Neural progenitor cell (in vitro differentiated cells): ENCODE measurements around the gene TMEM41B. TPM values are rescaled to one million over a fixed set of nuclear protein-coding genes. Genes with fewer than 3 reads are reported as not detected.
"Not testable (repeated sequence)": the region's sequence is repeated elsewhere in the genome, so short reads cannot be mapped to it uniquely, and the experiment has no call there.

Source experiments
- DNase-seq: peaks from one replicate; pipeline ENCODE4 v3.0.0-alpha.2; 2016; ENCODE audit warnings: low spot score
- H2AFZ ChIP-seq: fragments of 200-600 bp; sonication (generic); replicated peaks from 2 replicates; pipeline ENCODE4 v1.6.1; 2016; ENCODE audit warnings: antibody characterized with exemption
- H3F3A ChIP-seq: fragments of 200-600 bp; sonication (generic); 2 replicates; pipeline ENCODE4 v1.6.1; 2016; ENCODE audit warnings: antibody characterized with exemption, low read depth
- H3K27ac ChIP-seq: fragments of 200-600 bp; sonication (generic); 2 replicates; pipeline ENCODE4 v1.5.1; 2016; ENCODE audit warnings: mild to moderate bottlenecking
- H3K27me3 ChIP-seq: fragments of 200-600 bp; sonication (generic); 2 replicates; pipeline ENCODE4 v1.6.1; 2016; ENCODE audit warnings: mild to moderate bottlenecking, moderate library complexity
- H3K36me3 ChIP-seq: fragments of 200-600 bp; sonication (generic); 2 replicates; pipeline ENCODE4 v1.5.1; 2016
- H3K4me1 ChIP-seq: fragments of 200-600 bp; sonication (generic); 2 replicates; pipeline ENCODE4 v1.6.1; 2016; ENCODE audit warnings: mixed run types
- H3K4me2 ChIP-seq: fragments of 200-600 bp; sonication (generic); 2 replicates; pipeline ENCODE4 v1.6.1; 2016
- H3K4me3 ChIP-seq: fragments of 200-600 bp; sonication (generic); 2 replicates; pipeline ENCODE4 v1.5.1; 2016
- H3K79me2 ChIP-seq: fragments of 200-600 bp; sonication (generic); 2 replicates; pipeline ENCODE4 v1.6.1; 2016; ENCODE audit warnings: low read depth
- H3K9ac ChIP-seq: fragments of 200-600 bp; sonication (generic); 2 replicates; pipeline ENCODE4 v1.6.1; 2016
- H3K9me3 ChIP-seq: fragments of 200-600 bp; sonication (generic); 2 replicates; pipeline ENCODE4 v1.5.1; 2016; ENCODE audit warnings: low read depth
- H4K20me1 ChIP-seq: fragments of 200-600 bp; sonication (generic); 2 replicates; pipeline ENCODE4 v1.6.1; 2016; ENCODE audit warnings: low read depth
- H3K27ac Mint-ChIP-seq: 3 replicates; pipeline ENCODE4 v1.8.0; 2021; ENCODE audit warnings: mixed read lengths
- H3K27me3 Mint-ChIP-seq: 2 replicates; pipeline ENCODE4 v1.8.0; 2022; ENCODE audit warnings: low read depth, mild to moderate bottlenecking, inconsistent platforms, moderate library complexity, mixed read lengths; ENCODE audit not compliant: insufficient read depth
- H3K36me3 Mint-ChIP-seq: 3 replicates; pipeline ENCODE4 v1.8.0; 2021; ENCODE audit warnings: mixed read lengths
- H3K4me1 Mint-ChIP-seq: 3 replicates; pipeline ENCODE4 v1.8.0; 2021; ENCODE audit warnings: mixed read lengths
- H3K4me3 Mint-ChIP-seq: 3 replicates; pipeline ENCODE4 v1.8.0; 2021; ENCODE audit warnings: mild to moderate bottlenecking, moderate library complexity, mixed read lengths
- H3K9me3 Mint-ChIP-seq: 3 replicates; pipeline ENCODE4 v1.8.0; 2020; ENCODE audit warnings: mixed read lengths
- CTCF ChIP-seq: fragments of 200-600 bp; sonication (generic); IDR thresholded peaks from 2 replicates; pipeline ENCODE4 v1.5.1; 2017; ENCODE audit warnings: antibody characterized with exemption, mild to moderate bottlenecking
- EZH2 ChIP-seq: fragments of 200-600 bp; sonication (generic); IDR thresholded peaks from 2 replicates; pipeline ENCODE4 v1.6.1; 2017; ENCODE audit warnings: antibody characterized with exemption, mild to moderate bottlenecking, moderate library complexity
- EZH2phosphoT487 ChIP-seq: fragments of 200-600 bp; sonication (generic); IDR thresholded peaks from 2 replicates; pipeline ENCODE4 v1.6.1; 2017; ENCODE audit warnings: antibody characterized with exemption
- total RNA-seq: library from RNA; depleted of rRNA; stranded (reverse); fragments of >200 nt; gene quantifications from 2 replicates; pipeline ENCODE4 v1.2.3, GENCODE V29; 2015; ENCODE audit warnings: low replicate concordance

The TMEM41B gene
- total RNA-seq, result 51.6 and 82.4 TPM in 2 replicates

GRCh38 chr11:9314291-9315077 lies at the start of gene TMEM41B:
Gene TMEM41B (minus strand): TSS chr11:9314593. CDS start chr11:9314441, 152 bp downstream.
- H3K27me3 Mint-ChIP-seq, result peaks cover 14% of the 10 kb centered on the region
- peaks cover 15% of the 10 kb centered on the region for H3K36me3 Mint-ChIP-seq
- Histone ChIP-seq H3K9me3 (no peaks in the 10 kb centered on the region), H4K20me1 (peaks cover 10% of the 10 kb centered on the region), H3K4me3 (peak within 1 kb of the TSS; percentile 94), H3K27me3 (no peaks in the 10 kb centered on the region), H3K36me3 (no peaks in the 10 kb centered on the region), H3K9ac (peak within 1 kb of the TSS; percentile 93), H3K79me2 (peaks cover 48% of the 10 kb centered on the region), H3K27ac (peak within 1 kb of the TSS; percentile 96), H3K4me1 (peaks cover 31% of the 10 kb centered on the region), H3K4me2 (peak within 1 kb of the TSS; percentile 88), H2AFZ (peak within 1 kb of the TSS; percentile 88), H3F3A (peaks cover 44% of the 10 kb centered on the region)
- TF ChIP-seq EZH2 (no peak), EZH2phosphoT487 (no peak), CTCF (no peak)
- DNase-seq, result peak; percentile 99
- peaks cover 36% of the 10 kb centered on the region for H3K4me1 Mint-ChIP-seq
- H3K27ac Mint-ChIP-seq, result peak within 1 kb of the TSS; percentile 99
- H3K9me3 Mint-ChIP-seq, result peaks cover 3% of the 10 kb centered on the region
- H3K4me3 Mint-ChIP-seq, result peak within 1 kb of the TSS; percentile 96

GRCh38 chr11:9362393-9362863 lies 48.0 kb upstream of the TMEM41B start:
- TF ChIP-seq CTCF, result no peak
- no peak for TF ChIP-seq EZH2phosphoT487
- TF ChIP-seq EZH2, result no peak

GRCh38 chr11:9360862-9361622 lies 46.6 kb upstream of the TMEM41B start:
- H3K27me3 Mint-ChIP-seq, H3K9me3 ChIP-seq, H3K27me3 ChIP-seq, H2AFZ ChIP-seq, H3K9ac ChIP-seq, H3K4me3 Mint-ChIP-seq, H3K79me2 ChIP-seq, H3K4me3 ChIP-seq, H3K4me2 ChIP-seq, H3K36me3 Mint-ChIP-seq, H3K27ac ChIP-seq, H3K9me3 Mint-ChIP-seq, H3K27ac Mint-ChIP-seq, H3K36me3 ChIP-seq, DNase-seq, H3K4me1 ChIP-seq, H4K20me1 ChIP-seq: not testable (repeated sequence)
- peaks cover 29% of the 10 kb centered on the region for H3F3A ChIP-seq
- peaks cover 25% of the 10 kb centered on the region for H3K4me1 Mint-ChIP-seq

More at GRCh38 chr11:9362393-9362863, 48.0 kb upstream of the TMEM41B start:
- Histone ChIP-seq H3K9ac (no peak overlapping the region), H3K4me3 (no peak overlapping the region), H3K4me2 (no peak overlapping the region), H3K36me3 (no peaks in the 10 kb centered on the region), H3K4me1 (no peaks in the 10 kb centered on the region), H4K20me1 (no peaks in the 10 kb centered on the region), H3K9me3 (no peaks in the 10 kb centered on the region), H3K27me3 (no peaks in the 10 kb centered on the region), H3F3A (peaks cover 29% of the 10 kb centered on the region), H3K27ac (no peak overlapping the region), H2AFZ (no peak overlapping the region), H3K79me2 (no peaks in the 10 kb centered on the region)
- Mint-ChIP-seq H3K27me3 (peaks cover 2% of the 10 kb centered on the region), H3K36me3 (no peaks in the 10 kb centered on the region), H3K9me3 (no peaks in the 10 kb centered on the region), H3K27ac (peak overlapping the region; percentile 7), H3K4me3 (no peak overlapping the region), H3K4me1 (peaks cover 25% of the 10 kb centered on the region)
- no peak for DNase-seq
